ENCODE data around the gene OASL.

Gene OASL

DNA sequence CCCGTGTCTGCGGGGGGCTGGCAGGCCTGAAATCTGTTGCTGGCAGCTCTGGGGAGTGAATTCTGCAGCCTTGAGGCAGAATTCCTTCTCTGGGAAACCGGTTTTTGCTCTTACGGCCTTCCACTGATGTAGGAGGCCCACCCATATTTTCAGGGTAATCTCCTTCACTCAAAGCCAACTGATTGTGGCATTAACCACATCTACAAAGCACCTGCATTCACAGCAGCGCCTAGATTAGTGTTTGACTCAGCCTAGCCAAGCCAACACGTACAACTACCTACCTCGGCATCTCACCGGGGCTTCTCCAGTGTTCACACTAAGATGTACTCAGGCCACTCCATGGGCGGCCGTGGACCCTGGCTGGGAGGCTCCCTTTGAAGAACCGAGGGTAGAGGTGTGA, 38.5 kb downstream of the OASL start:
- no peak for DNase-seq (ENCODE audit: low read depth in 1 of 2, low spot score in 1 of 2)
- no peak overlapping the region for H3K4me3 ChIP-seq (replicated peaks; ENCODE audit: insufficient read depth, low read length)
- TF ChIP-seq, protein P1, sequence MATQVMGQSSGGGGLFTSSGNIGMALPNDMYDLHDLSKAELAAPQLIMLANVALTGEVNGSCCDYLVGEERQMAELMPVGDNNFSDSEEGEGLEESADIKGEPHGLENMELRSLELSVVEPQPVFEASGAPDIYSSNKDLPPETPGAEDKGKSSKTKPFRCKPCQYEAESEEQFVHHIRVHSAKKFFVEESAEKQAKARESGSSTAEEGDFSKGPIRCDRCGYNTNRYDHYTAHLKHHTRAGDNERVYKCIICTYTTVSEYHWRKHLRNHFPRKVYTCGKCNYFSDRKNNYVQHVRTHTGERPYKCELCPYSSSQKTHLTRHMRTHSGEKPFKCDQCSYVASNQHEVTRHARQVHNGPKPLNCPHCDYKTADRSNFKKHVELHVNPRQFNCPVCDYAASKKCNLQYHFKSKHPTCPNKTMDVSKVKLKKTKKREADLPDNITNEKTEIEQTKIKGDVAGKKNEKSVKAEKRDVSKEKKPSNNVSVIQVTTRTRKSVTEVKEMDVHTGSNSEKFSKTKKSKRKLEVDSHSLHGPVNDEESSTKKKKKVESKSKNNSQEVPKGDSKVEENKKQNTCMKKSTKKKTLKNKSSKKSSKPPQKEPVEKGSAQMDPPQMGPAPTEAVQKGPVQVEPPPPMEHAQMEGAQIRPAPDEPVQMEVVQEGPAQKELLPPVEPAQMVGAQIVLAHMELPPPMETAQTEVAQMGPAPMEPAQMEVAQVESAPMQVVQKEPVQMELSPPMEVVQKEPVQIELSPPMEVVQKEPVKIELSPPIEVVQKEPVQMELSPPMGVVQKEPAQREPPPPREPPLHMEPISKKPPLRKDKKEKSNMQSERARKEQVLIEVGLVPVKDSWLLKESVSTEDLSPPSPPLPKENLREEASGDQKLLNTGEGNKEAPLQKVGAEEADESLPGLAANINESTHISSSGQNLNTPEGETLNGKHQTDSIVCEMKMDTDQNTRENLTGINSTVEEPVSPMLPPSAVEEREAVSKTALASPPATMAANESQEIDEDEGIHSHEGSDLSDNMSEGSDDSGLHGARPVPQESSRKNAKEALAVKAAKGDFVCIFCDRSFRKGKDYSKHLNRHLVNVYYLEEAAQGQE (IDR thresholded peaks at IDR 0.05; ENCODE audit: insufficient replicate concordance, low read depth): no peak
- TF ChIP-seq SPI1 (IDR thresholded peaks at IDR 0.05; ENCODE audit: borderline replicate concordance, low read depth) (no peak), POLR2AphosphoS5 (IDR thresholded peaks at IDR 0.05; ENCODE audit: low read depth) (no peak), GABPA (IDR thresholded peaks at IDR 0.05; ENCODE audit: low read depth) (no peak)
- TF ChIP-seq, protein P2, sequence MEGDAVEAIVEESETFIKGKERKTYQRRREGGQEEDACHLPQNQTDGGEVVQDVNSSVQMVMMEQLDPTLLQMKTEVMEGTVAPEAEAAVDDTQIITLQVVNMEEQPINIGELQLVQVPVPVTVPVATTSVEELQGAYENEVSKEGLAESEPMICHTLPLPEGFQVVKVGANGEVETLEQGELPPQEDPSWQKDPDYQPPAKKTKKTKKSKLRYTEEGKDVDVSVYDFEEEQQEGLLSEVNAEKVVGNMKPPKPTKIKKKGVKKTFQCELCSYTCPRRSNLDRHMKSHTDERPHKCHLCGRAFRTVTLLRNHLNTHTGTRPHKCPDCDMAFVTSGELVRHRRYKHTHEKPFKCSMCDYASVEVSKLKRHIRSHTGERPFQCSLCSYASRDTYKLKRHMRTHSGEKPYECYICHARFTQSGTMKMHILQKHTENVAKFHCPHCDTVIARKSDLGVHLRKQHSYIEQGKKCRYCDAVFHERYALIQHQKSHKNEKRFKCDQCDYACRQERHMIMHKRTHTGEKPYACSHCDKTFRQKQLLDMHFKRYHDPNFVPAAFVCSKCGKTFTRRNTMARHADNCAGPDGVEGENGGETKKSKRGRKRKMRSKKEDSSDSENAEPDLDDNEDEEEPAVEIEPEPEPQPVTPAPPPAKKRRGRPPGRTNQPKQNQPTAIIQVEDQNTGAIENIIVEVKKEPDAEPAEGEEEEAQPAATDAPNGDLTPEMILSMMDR (IDR thresholded peaks at IDR 0.05; ENCODE audit: insufficient read depth, low read length): no peak
- H3K27me3 ChIP-seq (ENCODE audit: insufficient read depth, poor library complexity, severe bottlenecking): no peaks in the 10 kb centered on the region
- no peak overlapping the region for H3K27ac ChIP-seq (replicated peaks)

- Histone ChIP-seq H3K27ac (replicated peaks) (no peak overlapping the region), H3K27me3 (ENCODE audit: insufficient read depth, poor library complexity, severe bottlenecking) (no peaks in the 10 kb centered on the region), H3K4me3 (replicated peaks; ENCODE audit: insufficient read depth, low read length) (no peak overlapping the region)
- TF ChIP-seq, protein P2 (IDR thresholded peaks at IDR 0.05; ENCODE audit: insufficient read depth, low read length): no peak
- TF ChIP-seq SPI1 (IDR thresholded peaks at IDR 0.05; ENCODE audit: borderline replicate concordance, low read depth) (no peak), POLR2AphosphoS5 (IDR thresholded peaks at IDR 0.05; ENCODE audit: low read depth) (no peak)
- no peak for DNase-seq (ENCODE audit: low read depth in 1 of 2, low spot score in 1 of 2)
These were observed 39.6 kb downstream of the OASL start for GRCh38 chr12:120999191-121000120.

GRCh38 chr12:120998435-120998834, 40.6 kb downstream of the OASL start:
- no peak for DNase-seq (ENCODE audit: low read depth in 1 of 2, low spot score in 1 of 2)
- H3K27ac ChIP-seq (replicated peaks): no peak overlapping the region
- no peak for TF ChIP-seq SPI1 (IDR thresholded peaks at IDR 0.05; ENCODE audit: borderline replicate concordance, low read depth)
- TF ChIP-seq, protein P1 (IDR thresholded peaks at IDR 0.05; ENCODE audit: insufficient replicate concordance, low read depth): no peak
- TF ChIP-seq GABPA (IDR thresholded peaks at IDR 0.05; ENCODE audit: low read depth): no peak
- TF ChIP-seq, protein P2 (IDR thresholded peaks at IDR 0.05; ENCODE audit: insufficient read depth, low read length): no peak
- TF ChIP-seq POLR2AphosphoS5 (IDR thresholded peaks at IDR 0.05; ENCODE audit: low read depth): no peak
- no peaks in the 10 kb centered on the region for H3K27me3 ChIP-seq (ENCODE audit: insufficient read depth, poor library complexity, severe bottlenecking)
- no peak overlapping the region for H3K4me3 ChIP-seq (replicated peaks; ENCODE audit: insufficient read depth, low read length)
